Mucosa of rectum (tissue), 2 donors: ENCODE results near the gene PRKN.

ENCODE experiments used
- H3K27ac ChIP-seq, 2 donors: one replicate each; pipeline ENCODE4 v1.7.0; 2013; ENCODE audit warnings: inconsistent platforms in 2 of 2, low read depth in 2 of 2, low read length in 2 of 2
- H3K27me3 ChIP-seq, 2 donors: one replicate each; pipeline ENCODE4 v1.7.0; 2013; ENCODE audit warnings: low read length in 2 of 2; ENCODE audit not compliant: control insufficient read depth in 2 of 2, insufficient read depth in 2 of 2
- H3K36me3 ChIP-seq, 2 donors: one replicate each; pipeline ENCODE4 v1.7.0; 2013; ENCODE audit warnings: low read length in 2 of 2; ENCODE audit not compliant: control insufficient read depth in 2 of 2, insufficient read depth in 2 of 2
- H3K4me1 ChIP-seq, 2 donors: one replicate each; pipeline ENCODE4 v1.7.0; 2013; ENCODE audit warnings: low read length in 2 of 2, mild to moderate bottlenecking in 1 of 2; ENCODE audit not compliant: control insufficient read depth in 2 of 2, insufficient read depth in 2 of 2
- H3K4me3 ChIP-seq, 2 donors: one replicate each; pipeline ENCODE4 v1.7.0; 2013; ENCODE audit warnings: low read length in 2 of 2
- H3K9ac ChIP-seq, 2 donors: one replicate each; pipeline ENCODE4 v1.7.0; 2013; ENCODE audit warnings: low read length in 2 of 2, low read depth in 1 of 2, mild to moderate bottlenecking in 1 of 2
- H3K9me3 ChIP-seq, 2 donors: one replicate each; pipeline ENCODE4 v1.7.0; 2013; ENCODE audit warnings: low read length in 2 of 2; ENCODE audit not compliant: control insufficient read depth in 2 of 2
- donor health status: healthy.
- donor health status: Normal muscosa, but diverticular disease.

Gene PRKN

GRCh38 chr6:161809971-161810370, 917.6 kb downstream of the PRKN start:
- Histone ChIP-seq H3K4me3 (no peak overlapping the region), H3K27ac (no peak overlapping the region), H3K36me3 (no peaks in the 10 kb centered on the region), H3K27me3 (no peaks in the 10 kb centered on the region), H3K9me3 (peaks cover 0 to 2% of the 10 kb centered on the region in 2 donors), H3K4me1 (no peaks in the 10 kb centered on the region), H3K9ac (no peak overlapping the region)

GRCh38 chr6:161804838-161805237, 922.7 kb downstream of the PRKN start:
- Histone ChIP-seq H3K9me3 (no peaks in the 10 kb centered on the region), H3K9ac (no peak overlapping the region), H3K4me3 (no peak overlapping the region), H3K27me3 (no peaks in the 10 kb centered on the region), H3K27ac (no peak overlapping the region), H3K4me1 (no peaks in the 10 kb centered on the region), H3K36me3 (no peaks in the 10 kb centered on the region)

DNA sequence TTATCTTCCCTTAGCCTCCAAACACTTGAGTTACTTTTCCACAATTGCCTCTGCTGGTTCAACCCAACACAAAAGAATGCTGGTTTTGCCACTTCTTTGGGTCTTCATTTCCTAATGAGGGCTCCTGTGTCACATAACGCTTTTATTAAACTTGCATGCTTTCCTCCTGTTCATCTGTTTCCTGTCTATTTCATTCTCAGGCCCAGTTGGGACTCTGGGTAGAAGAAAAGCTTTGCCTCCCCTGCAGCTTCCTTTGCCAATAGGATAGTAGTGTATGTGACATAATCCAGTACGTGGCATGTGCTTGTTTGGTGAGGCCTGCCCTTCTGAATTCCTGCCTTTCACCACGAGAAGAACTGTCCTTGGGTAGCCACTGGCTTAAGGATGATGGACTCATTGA, 924.4 kb downstream of the PRKN start:
- Histone ChIP-seq H3K27me3 (no peaks in the 10 kb centered on the region), H3K4me1 (no peaks in the 10 kb centered on the region), H3K27ac (no peak overlapping the region), H3K4me3 (no peak overlapping the region), H3K9me3 (no peaks in the 10 kb centered on the region), H3K9ac (no peak overlapping the region), H3K36me3 (no peaks in the 10 kb centered on the region)

DNA sequence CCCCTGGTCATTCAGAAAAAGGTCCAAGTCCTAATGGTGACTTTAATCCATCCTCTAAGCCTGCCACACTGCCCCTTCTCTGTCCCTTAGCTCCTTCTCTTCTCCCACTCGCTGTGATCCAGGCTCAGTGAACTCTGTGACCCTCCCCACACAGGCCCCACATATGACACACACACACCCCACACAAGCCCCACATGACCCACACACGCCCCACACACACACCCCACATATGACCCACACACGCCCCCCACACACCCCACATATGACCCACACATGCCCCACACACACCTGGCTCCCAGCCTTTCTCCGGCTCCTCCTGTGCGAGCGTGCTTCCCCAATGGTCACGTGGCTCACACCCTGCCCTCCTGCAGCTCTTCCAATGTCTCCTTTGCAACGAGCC, 925.3 kb downstream of the PRKN start:
- no peaks in the 10 kb centered on the region for H3K4me1 ChIP-seq
- no peak overlapping the region for H3K4me3 ChIP-seq
- H3K9ac ChIP-seq, result no peak overlapping the region
- H3K9me3 ChIP-seq, result no peaks in the 10 kb centered on the region
- no peaks in the 10 kb centered on the region for H3K36me3 ChIP-seq
- H3K27me3 ChIP-seq, result no peaks in the 10 kb centered on the region
- H3K27ac ChIP-seq, result no peak overlapping the region

- Histone ChIP-seq H3K9ac (no peak overlapping the region), H3K4me3 (no peak overlapping the region), H3K36me3 (no peaks in the 10 kb centered on the region), H3K4me1 (no peaks in the 10 kb centered on the region), H3K27me3 (no peaks in the 10 kb centered on the region), H3K27ac (no peak overlapping the region), H3K9me3 (no peaks in the 10 kb centered on the region)
Measured at GRCh38 chr6:161798844-161799394, 928.6 kb downstream of the PRKN start.

DNA sequence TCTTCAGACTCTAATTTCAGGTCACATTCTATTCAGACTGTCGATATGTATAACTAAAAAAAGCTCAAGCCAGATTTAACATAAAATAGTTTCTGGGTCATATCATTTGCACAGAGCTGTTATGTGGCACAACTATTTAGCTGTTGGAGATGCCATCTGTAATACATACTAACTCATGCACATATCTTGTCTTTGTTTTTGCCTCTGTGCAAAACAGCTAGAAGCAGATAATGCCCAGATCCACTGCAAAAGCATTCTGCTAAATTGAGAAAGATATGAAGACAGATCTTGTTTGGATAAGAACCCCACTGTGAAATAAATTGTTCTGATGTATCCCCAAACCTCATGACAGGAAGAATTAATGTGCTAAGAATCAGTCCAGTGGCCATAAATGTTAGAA, 930.9 kb downstream of the PRKN start:
- no peak overlapping the region for H3K4me3 ChIP-seq
- H3K4me1 ChIP-seq, result no peaks in the 10 kb centered on the region
- H3K9me3 ChIP-seq, result no peaks in the 10 kb centered on the region
- H3K27ac ChIP-seq, result no peak overlapping the region
- no peak overlapping the region for H3K9ac ChIP-seq
- H3K36me3 ChIP-seq, result no peaks in the 10 kb centered on the region
- H3K27me3 ChIP-seq, result no peaks in the 10 kb centered on the region

DNA sequence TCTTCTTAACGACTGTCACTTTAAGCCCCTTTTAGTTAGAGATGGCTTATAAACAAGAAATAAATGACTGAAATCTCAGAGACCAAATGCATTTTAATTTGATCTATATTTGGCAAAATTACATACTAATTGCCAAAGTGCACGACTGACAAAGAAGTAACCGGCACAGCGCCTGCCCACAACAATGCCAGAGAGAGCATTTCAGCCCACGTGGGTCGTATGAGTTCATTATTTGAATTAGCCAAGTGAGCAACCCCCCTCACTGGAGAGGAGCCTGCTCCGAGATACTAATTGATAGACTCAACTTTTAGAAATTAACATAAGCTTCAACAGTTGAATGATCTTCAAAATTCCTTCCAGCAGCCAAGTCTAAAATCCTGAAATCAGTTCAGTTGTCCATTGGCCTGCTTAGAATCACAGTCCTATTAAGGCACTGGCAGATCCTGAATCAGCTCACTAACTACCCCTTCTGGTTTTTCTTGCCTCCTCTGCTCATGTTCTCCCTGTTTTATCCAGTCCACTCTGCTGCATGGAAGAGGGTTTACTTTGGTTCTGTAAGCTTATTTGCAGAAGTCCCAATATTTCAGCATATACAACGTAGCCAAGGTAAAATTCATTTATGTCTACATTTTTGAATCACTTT, 934.6 kb downstream of the PRKN start:
- Histone ChIP-seq H3K9me3 (no peaks in the 10 kb centered on the region), H3K9ac (no peak overlapping the region), H3K4me3 (no peak overlapping the region), H3K27ac (no peak overlapping the region), H3K27me3 (no peaks in the 10 kb centered on the region), H3K36me3 (no peaks in the 10 kb centered on the region), H3K4me1 (no peaks in the 10 kb centered on the region)

GRCh38 chr6:161788531-161788930, 939.0 kb downstream of the PRKN start:
- no peak overlapping the region for H3K4me3 ChIP-seq
- no peak overlapping the region for H3K27ac ChIP-seq
- no peaks in the 10 kb centered on the region for H3K27me3 ChIP-seq
- H3K9ac ChIP-seq, result no peak overlapping the region
- H3K9me3 ChIP-seq, result no peaks in the 10 kb centered on the region
- H3K36me3 ChIP-seq, result no peaks in the 10 kb centered on the region
- no peaks in the 10 kb centered on the region for H3K4me1 ChIP-seq

DNA sequence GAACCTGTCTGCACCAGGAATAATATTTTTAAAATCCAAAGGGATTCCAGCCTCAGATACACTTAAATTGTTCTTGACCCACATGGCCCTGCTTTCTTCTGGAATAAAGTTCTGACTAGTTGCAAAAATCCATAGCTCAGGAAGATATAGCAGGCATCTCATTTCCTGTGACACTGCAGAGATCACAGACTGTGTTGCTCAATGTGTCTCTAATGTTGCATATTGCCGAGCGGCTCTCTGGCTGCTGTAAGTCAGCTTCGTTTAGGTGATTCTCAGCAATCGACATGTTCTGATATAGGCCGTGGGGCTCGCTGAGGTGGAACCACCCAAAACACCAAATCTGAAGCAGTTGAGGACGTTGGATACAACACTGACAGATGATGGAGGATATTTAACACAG, 955.4 kb downstream of the PRKN start:
- no peaks in the 10 kb centered on the region for H3K4me1 ChIP-seq
- H3K27ac ChIP-seq, result no peak overlapping the region
- no peaks in the 10 kb centered on the region for H3K9me3 ChIP-seq
- H3K27me3 ChIP-seq, result no peaks in the 10 kb centered on the region
- H3K36me3 ChIP-seq, result no peaks in the 10 kb centered on the region
- H3K9ac ChIP-seq, result no peak overlapping the region
- H3K4me3 ChIP-seq, result no peak overlapping the region

- Histone ChIP-seq H3K9me3 (no peaks in the 10 kb centered on the region), H3K4me3 (no peak overlapping the region), H3K27me3 (no peaks in the 10 kb centered on the region), H3K9ac (no peak overlapping the region), H3K4me1 (no peaks in the 10 kb centered on the region), H3K27ac (no peak overlapping the region), H3K36me3 (no peaks in the 10 kb centered on the region)
Measured at GRCh38 chr6:161761966-161762365, 965.6 kb downstream of the PRKN start.
